Measurements from ENCODE around the gene LRRFIP1.

DNA sequence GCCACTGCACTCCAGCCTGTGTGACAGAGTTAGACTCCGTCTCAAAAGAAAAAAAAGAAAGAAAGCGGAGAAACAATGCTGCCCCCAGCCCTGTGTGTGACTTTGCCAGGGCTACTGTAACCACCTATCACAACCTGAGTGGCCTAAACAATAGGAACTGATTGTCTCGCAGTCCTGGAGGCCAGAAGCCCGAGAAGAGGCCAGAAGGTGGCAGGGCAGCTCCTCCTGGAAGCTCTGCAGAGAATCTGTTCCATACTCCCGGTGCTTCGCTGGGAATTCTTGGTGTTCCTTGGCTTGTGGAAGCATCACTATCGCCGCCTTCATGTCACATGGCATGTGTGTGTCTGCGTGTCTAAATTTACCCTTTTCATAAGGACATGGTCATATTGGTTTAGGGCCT lies 22.4 kb upstream of the LRRFIP1 start:
- TF ChIP-seq, protein P1, sequence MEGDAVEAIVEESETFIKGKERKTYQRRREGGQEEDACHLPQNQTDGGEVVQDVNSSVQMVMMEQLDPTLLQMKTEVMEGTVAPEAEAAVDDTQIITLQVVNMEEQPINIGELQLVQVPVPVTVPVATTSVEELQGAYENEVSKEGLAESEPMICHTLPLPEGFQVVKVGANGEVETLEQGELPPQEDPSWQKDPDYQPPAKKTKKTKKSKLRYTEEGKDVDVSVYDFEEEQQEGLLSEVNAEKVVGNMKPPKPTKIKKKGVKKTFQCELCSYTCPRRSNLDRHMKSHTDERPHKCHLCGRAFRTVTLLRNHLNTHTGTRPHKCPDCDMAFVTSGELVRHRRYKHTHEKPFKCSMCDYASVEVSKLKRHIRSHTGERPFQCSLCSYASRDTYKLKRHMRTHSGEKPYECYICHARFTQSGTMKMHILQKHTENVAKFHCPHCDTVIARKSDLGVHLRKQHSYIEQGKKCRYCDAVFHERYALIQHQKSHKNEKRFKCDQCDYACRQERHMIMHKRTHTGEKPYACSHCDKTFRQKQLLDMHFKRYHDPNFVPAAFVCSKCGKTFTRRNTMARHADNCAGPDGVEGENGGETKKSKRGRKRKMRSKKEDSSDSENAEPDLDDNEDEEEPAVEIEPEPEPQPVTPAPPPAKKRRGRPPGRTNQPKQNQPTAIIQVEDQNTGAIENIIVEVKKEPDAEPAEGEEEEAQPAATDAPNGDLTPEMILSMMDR (IDR thresholded peaks at IDR 0.05; ENCODE audit: low read depth, low read length, poor library complexity, severe bottlenecking) = peak; percentile 23
- no peak for TF ChIP-seq EZH2phosphoT487 (IDR thresholded peaks at IDR 0.05; ENCODE audit: borderline replicate concordance, low read length)
